HG02970 (cell line): Measurements from ENCODE around the gene TNFRSF1A.
"Not testable (repeated sequence)": the region's sequence is repeated elsewhere in the genome, so short reads cannot be mapped to it uniquely, and the experiment has no call there.

Source experiments
- ATAC-seq: cut with Tn5 transposase; IDR thresholded peaks from one replicate; pipeline ENCODE4 v1.9.1; 2021; ENCODE audit warnings: mild to moderate bottlenecking, moderate library complexity, moderate number of reproducible peaks; ENCODE audit not compliant: unreplicated experiment, low FRiP score

TNFRSF1A gene

DNA sequence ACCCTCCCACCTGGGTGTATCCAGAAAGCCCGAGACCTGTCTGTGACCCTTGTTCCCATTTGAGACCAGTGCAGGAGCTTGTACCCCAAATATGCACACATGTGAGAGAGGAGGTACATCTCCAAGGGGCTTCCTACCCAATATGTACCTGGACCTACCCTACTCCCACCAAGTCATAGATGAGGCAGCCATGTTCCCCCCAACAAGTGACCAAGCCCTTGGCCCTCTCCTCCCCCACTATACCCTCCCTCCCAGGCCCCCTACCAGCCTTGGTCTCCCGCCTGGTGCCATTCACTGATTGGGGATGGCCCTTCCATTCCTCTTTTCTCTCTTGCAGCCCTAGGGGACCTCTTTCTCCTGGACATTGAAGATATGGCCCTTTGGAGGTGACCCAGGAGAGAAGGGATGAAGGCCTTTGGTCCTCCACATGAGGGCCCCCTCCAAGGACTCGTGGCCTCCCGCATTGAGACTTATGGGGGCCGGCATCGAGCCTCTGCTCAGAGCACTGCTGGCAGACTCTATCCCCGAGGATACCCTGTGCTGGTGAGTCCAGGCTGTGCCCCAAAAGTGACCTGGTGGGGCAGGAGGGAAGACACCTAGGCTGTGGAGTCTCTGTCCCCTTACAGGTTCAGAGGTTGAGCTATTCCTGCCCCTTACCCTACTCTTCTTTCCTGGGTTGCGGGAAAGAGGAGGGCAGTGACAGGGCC is 29.9 kb downstream of the TNFRSF1A start:
- ATAC-seq = no peak

DNA sequence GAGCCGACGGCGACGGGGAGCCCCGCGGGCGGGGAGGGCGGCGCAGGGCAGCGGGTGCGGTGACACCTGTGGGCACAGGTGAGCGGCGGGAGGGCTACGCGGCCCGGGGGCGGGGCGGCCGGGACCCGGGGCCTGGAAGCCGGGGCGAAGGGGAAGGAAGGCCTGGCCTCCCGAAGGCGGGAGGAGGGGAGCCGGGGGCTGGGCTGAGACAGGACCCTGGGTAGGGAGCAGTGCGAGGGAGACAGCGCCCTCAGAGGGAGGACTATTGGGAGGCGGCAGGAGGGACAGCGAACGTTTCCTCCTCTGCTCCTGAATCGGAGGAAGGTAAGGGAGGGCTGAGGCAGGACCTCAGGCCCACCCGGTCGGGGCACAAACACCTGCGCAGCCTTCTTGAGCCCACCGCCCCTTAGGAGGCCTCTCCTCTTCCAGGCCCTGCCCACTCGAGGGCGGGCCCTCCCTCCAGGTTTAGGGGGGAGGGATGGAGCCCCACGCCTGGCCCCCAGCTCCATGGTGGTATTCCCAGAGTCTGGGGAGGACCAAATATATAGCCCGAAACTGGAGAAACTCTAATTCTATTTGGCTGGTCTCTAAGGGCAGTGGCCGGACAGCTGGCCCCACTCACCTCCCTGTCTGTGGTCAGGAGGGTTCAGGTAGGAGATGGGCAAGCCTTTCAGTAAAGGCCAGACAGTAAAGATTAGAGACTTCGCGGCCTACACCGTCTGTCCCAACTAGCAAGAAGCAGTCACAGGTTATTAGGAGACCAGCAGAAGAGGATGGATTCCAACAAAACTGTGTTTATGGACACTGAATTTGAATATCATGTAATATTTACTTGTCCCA is 30.9 kb downstream of the TNFRSF1A start:
- no peak for ATAC-seq

DNA sequence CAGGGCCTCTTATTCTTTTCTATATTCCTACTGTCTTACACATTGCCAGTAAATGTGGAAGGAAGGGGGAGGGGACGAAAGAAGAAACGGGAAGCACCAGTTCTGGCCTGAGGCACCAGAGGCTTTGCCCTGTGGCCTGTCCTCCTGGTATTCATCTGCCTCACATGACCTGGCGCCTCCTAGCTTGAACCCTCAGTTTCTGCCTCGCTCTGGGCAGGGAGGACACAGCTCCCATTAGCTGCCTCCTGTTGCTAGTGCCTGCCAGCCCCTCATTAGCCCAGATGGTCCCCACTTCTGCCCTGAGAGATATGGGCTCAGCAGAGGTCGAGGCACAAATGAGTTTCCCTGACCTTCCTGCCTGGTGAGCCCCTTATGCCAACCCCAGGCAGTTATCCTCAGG is 34.3 kb downstream of the TNFRSF1A start:
- ATAC-seq = no peak

DNA sequence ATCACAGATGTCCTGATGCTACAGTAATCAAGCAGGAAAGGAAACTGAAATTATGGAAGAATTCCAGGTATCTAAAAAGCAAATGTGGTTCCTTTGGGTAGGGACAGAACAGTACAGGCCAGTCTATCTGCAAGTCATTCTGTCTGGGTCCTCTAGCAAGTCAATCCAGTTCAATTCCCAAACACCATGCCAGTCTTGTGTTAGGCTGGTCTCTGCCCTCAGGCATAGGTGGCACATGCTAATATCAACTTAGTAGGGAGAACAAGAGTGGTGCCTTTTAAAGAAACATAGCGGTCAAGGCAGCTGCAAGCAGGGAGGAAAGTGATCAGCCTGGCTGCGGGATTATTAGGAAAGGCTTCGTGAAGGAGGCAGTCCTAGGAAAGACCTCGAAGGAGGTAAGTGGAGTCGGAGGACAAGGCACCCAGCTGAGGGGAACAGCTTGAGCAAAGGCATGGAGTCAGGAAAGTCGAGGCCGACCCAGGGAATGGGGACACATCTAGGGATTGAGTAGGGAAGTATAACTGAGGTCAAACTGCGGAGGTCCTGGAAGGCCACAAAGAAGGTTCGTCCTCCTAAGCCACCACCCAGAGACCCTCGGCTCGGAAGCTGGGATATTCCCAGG is 35.2 kb downstream of the TNFRSF1A start:
- no peak for ATAC-seq

DNA sequence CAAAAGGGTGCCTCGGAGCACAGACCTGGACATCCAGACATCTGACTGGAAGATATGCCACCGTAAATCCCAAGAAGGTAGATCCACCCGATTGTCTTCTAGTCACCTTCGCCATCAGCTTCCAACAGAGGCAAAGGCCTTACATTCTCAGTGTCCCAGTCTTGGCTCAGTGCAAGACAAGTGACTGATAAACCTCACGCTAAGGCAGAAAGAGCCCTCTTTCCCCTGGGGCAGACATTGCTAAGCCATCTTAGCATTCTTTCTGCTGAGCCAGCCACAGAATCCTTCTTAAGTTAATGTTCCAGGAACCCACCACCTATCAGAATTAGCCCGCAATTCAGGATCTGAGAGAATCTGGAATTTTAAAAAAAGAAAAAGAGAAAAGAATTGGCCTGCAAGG is 35.7 kb downstream of the TNFRSF1A start:
- no peak for ATAC-seq

DNA sequence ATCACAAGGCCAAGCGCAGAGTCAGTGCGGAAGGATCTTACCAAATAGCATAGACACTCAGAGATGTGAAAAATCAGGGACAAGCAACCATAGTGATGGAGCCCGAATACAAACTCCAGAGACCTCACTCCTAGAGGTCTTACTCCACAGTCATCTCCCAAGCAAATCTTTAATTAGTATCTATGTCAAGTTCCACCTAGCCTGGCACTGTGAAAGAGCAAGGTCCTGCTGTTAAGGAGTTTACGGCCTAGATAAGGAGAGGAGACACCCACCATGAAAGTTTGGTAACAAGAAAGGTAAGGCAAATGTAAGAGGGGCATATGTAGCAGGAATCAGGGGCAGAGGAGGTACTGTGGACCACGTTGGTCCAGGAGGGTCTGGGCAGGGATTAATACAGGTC is 38.8 kb downstream of the TNFRSF1A start:
- ATAC-seq = no peak

DNA sequence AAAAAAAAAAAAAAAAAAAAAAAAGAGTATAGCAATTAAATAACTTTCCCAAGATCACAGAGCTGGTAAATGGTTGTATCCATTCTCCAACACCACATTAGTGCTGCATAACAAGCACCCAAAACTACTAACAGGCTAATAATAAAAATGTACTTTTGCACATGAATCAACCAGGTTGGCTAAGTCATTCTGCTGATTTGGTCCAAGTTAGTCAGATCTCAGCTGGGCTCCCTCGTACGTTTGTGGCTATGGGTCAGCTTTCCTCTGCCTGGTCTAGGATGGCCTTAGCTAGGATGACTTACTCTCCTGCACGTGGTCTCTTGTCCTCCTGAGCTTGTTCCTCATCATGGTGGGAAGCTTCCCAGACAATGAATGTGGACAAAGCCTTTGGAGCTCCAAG is 39.3 kb downstream of the TNFRSF1A start:
- no peak for ATAC-seq

DNA sequence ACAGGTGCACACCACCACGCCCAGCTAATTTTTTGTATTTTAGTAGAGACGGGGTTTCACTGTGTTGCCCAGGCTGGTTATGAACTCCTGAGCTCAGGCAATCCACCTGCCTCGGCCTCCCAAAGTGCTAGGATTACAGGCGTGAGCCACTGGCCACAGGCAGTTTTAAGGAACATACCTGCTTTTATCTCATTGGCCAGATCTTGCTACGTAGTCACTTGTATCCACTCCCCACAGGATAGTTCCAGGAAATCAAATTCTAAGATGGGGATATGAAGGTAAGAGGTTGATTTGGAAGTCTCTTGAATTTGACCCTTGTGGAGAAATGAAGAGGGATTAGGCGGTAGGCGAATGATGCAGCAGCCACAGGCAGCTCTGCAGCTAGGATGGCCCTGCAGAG is 40.2 kb downstream of the TNFRSF1A start:
- ATAC-seq = no peak

DNA sequence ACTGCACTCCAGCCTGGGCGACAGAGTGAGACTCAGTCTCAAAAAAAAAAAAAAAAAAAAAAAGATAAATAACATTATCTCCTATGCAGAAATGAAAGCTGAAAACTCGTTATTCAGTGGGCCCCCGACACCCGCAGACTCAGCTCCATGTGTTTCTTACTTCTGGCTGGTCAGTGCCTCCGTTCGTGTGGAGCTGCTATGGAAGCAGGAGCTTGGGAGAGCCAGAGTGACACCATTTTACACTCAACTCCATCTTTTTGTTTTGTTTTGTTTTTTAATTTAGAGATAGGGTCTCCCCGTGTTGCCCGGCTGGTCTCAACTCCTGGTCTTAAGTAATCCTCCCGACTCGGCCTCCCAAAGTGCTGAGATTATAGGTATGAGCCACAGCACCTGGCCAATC is 44.7 kb downstream of the TNFRSF1A start:
- no peak for ATAC-seq

DNA sequence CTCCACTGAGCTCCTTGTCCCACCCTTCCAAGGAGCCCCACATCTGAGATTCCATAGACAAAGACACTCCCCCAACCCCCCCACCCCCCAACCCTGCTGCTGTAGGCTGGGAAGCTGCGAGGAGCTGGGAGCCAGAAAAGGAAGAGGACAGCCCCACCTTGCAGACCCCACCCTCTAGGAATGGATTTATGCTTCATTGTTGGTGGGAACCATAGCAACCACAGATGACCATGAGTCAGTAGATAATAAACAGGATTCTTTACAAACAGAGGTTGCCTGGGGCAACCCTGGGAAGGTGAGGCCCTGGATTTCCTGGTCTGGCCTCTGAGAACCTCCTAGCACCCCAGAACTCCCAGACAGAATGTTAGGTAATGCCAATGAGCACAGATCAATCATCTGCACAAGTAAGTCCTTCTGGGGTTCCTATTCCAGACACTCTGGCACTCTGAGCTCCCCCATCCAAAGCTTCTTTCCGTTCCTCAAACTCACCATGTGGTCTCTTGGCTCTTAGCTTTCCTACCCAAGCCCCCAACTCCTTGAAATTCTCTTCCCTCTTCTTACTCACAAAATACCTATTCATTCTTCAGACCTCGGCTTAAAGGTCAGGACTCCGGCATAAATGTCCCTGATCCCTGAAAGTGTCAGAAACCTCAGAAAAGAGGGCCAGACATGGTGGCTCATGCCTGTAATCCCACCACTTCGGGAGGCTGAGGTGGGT is 46.6 kb downstream of the TNFRSF1A start:
- no peak for ATAC-seq

DNA sequence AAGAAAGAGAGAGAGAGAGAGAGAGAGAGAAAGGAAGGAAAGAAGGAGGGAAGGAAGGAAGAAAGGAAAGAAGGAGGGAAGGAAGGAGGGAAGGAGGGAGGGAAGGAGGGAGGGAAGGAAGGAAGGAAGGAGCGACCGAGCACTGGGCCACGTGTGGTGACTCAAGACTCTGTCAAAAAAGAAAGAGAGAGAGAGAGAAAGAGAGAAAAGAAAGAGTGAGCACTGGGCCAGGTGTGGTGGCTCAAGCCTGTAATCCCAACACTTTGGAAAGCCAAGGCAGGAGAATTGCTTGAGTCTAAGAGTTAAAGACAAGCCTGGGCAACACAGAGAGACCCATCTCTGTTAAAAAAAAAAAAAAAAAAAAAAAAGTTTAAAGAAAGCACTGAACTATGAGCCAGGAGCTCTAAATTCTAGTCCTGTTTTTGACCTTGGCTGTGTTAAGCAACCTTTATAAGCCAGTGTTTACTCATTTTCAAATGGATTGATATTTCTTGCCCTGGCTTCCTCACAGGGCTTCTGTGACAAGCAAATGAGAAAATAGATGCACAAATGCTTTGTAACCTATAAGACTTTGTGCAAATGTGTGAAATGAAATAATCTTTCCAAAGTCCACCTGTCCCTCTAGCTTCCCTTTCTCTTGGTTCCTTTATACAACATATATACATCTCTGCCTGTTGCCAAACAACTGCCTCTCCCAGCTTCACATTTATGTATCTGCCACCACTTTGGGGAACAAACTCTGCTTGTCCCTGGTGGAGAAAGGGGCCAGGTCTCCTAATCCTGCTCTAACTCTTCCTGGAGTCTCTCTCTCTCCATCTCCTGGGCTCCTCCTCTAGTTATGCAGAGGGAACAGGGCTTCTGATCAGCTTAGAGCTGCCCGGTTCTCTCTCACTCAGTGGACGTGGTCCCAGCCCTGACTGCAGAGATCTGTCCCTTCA is 47.5 kb downstream of the TNFRSF1A start:
- ATAC-seq = no peak

DNA sequence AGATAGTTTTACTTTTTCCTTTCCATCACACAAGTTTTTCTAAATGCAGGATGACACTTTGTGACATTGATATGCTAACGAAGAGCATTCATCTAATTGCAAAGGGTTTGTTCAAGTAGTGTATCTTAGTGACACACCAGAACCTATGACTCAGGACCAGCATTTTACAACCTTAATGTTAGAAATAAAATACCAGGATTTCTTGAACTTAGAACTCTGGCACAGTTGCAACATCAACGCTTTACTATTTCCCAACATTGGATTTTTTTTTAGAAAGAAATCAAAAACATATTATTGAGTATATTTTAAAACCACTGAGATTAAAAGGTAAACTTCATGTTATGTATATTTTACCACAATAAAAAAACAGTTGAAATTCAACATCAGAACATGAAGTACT is 49.3 kb downstream of the TNFRSF1A start:
- ATAC-seq = no peak

DNA sequence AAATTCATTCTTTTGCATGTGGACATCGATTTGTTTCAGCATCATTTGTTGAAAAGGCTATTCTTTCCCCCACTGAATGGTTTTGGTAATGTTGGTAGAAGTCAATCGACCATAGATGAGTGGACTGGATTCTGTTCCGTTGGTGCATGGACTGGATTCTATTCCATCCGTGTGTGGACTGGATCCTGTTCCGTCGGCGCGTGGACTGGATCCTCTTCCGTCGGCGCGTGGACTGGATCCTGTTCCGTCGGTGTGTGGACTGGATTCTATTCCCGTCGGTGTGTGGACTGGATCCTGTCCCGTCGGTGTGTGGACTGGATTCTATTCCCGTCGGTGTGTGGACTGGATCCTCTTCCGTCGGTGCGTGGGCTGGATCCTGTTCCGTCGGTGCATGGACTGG is 52.0 kb downstream of the TNFRSF1A start:
- ATAC-seq = not testable (repeated sequence)

DNA sequence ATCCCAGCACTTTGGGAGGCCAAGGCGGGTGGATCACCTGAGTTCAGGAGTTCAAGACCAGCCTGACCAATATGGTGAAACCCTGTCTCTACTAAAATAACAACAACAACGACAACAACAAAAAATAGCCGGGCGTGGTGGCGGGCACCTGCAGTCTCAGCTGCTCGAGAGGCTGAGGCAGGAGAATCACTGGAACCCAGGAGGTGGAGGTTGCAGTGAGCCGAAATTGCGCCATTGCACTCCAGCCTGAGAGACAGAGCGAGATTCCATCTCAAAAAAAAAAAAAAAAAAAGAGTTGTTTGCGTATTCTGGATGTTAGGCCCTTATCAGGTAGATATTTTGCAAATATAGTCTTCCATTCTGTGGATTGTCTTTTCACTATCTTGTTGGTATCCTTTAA is 52.8 kb downstream of the TNFRSF1A start:
- ATAC-seq = not testable (repeated sequence)

DNA sequence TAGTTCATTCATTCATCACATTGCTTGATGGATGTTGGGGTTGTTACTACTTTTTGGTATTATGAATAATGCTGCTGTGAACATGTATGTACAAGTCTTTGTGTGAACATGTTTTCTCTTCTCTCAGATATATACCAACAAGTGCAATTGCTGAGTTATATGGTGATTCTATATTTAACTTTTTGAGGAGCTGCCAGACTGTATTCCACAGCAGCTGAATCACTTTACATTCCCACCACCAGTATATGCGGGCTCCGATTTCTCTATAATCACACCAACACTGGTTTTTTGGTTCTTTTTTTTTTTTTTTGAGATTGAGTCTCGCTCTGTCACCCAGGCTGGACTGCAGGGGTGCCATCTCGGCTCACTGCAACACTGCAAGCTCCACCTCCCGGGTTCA is 53.6 kb downstream of the TNFRSF1A start:
- no peak for ATAC-seq

DNA sequence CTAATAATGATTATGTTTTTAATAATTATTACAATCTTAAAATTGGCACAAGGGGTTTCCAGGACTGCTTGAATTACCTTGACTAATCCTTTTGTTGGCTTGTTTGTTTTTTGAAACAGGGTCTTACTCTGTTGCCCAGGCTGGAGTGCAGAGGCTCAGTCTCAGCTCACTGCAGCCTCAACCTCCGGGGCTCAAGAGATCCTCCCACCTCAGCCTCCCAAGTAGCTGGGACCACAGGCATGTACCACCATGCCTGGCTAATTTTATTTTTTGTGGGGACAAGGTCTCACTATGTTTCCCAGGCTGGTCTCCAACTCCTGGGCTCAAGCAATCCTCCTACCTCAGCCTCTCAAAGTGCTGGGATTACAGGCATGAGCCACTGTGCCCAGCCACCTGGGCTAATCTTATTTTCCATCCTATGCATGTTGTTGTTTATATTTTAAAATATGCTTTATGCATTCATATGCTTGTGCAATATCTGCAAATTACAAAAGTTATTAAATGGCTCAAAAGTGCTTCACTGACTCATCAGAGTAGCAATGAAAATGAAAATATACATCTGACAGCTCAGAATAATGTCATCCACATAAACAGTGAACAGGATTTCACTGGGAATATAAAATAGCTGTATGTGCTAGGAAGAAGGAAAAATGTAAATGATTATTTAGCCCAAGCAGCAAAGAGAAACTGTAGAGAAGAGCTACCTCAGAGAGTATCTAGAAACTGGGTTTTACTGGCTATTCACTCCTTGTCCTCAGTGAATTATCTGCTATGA is 56.2 kb downstream of the TNFRSF1A start:
- ATAC-seq = no peak

DNA sequence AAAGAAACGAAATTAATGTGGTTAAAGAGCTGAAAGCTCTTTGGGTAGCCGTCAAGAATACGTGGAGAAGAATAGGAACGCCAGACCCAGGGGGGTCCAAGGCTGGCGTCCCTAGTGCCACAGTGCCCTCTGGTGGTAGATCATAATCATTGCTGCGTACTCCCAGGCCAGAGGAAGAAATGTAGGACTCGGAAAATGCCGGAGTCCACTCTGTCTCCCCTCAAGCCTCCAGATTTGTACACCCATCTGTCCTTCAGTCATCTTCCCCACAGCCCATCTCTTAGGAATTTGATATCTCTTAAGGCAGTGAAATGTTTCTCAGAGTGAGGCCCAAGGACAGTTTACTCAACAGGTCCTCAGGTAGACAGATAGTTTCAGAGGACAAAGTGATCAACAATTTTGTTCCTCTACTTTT is 56.8 kb downstream of the TNFRSF1A start:
- ATAC-seq = no peak

DNA sequence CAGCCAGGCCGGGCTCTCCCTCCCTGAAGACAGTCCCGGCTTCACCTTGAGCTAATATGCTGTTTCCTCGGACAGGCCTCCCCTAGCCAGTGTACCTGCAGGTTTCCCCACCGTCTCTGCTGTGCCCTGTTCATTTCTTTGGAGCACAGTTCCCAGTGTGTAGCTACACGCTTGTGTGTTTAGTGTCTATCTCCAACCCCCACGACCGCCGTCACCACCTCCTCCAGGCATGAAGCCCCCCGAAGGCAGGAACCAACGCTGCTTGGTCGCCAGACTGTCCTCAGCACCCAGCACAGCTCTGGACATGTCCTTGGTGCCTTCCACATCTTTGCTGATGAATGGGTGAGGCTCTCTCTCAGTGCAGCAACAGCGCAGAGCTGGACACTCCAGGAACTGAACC is 57.6 kb downstream of the TNFRSF1A start:
- no peak for ATAC-seq

DNA sequence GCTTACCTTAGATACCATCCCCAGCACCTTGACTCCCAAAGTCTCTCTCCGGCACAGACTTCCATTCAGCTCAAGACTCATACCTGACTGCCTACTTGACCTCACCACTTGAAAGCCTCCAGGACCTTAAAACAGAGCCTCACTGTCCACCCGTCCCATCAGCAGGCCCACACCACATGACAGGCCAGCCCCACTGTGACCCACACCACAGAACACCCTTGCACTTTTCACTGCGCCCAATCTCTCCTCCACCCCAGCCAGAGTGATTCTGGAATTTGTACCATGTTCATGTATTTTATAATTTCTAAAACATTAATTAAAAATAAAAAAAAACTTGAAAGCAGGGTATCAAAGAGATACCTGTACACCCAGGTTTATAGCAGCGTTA is 59.4 kb downstream of the TNFRSF1A start:
- no peak for ATAC-seq
